CD4-positive, alpha-beta T cell treated with Interleukin-15 for 1 hour (primary cell): Measurements from ENCODE around the gene MYL10.

Experiments used
- DNase-seq: peaks from one replicate; pipeline ENCODE4 v3.0.0-alpha.2; 2020

The MYL10 gene

DNA sequence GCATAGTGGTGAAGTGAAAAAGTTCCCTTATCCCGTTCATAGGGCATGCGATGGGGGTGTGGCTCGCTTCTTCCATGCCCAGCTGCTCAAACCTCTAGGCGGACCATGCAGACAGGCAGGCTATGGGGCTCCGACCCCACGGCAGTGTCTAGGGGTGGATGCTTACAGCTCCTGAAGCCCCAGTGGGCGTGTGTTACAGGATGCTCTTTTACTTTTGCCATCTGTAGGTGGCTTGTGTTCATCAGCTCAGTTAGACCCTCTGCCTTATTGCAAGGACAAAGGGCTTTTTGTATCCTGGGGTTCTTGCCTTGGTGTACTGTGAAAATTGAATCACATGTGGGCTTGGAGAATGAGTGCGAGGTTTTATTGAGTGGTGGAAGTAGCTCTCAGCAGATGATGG is at the start of gene MYL10:
Gene MYL10 (minus strand): TSS at position 126 of the 400 bp plus-strand sequence. CDS start 178 bp downstream, outside the sequence.
- DNase-seq: no peak

DNA sequence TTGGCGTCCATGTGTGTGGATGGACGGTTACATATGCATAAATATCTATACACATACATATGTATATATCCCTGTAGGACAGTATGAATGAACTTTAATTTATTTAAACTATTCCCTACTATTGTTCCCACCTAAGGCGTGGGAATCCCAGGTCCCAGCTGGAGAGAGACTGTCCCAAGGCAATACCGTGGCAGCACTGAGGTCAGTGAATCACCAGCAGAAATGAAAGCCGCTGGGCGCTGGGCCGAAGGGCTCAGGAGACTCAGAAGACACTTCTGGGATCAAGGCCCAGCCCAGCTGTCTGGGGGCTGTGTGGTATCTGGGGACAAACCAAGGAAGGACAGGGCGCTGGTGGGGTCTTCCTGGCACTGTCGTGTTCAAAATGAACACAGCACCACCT is 49.6 kb upstream of the MYL10 start:
- DNase-seq: no peak

DNA sequence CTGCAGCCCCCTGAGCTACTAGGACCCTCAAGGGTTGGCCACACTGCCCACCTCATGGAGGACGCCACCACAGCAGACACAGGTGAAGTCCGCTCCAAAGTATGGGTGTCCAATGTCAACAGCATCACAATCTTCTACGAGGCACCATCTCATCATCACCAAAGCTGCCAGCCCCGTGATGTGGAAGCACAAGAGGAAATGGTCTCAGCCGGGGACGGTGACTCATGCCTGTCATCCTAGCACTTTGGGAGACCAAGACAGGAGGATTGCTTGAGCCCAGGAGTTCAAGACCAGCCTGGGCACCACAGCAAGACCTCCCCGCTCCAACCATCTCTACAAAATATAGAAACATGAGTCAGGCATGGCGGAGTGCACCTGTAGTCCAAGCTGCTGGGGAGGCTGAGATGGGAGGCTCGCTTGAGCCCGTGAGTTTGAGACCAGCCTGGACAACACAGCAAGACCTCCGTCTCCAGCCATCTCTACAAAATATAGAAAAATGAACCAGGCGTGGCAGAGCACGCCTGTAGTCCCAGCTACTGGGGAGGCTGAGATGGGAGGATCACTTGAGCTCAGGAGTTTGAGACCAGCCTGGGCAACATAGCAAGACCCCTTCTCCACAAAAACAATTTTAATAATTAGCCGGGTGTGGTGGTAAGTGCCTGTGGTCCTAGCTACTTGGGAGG is 48.8 kb upstream of the MYL10 start:
- no peak for DNase-seq

DNA sequence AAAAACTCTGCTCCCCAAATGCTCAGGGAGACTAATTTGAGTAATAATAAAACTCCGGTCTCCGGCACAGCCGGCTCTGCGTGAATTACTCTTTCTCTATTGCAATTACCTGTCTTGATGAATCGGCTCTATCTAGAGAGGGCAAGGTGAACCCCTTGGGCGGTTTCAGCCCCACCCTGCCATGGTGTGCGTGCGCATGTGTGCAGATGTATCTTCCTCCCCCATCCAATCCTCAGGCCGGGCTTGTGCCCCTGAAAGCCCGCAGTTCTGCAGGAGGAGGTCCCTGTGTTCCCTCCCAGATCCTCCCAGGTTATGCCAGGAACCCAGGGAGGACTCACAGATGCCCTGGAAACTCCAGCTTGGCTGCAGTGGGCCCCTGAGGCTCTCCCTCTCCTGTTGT is 48.3 kb upstream of the MYL10 start:
- no peak for DNase-seq

DNA sequence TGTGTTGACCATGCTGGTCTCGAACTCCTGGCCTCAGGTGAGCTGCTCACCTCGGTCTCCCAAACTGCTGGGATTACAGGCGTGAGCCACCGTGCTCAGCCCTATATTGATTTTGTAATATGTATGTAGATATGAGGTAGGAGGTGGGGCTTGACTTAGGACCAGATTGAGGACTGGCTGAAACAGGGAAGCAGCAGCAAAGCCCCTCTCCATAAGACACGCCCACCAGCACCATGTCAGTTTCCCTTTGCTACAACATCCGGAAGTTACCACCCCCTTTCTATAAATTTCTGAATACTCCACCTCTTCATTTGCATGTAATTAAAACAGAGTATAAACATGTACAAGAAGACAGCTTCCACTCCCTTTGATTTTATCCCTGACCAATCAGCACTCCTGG is 47.9 kb upstream of the MYL10 start:
- no peak for DNase-seq

DNA sequence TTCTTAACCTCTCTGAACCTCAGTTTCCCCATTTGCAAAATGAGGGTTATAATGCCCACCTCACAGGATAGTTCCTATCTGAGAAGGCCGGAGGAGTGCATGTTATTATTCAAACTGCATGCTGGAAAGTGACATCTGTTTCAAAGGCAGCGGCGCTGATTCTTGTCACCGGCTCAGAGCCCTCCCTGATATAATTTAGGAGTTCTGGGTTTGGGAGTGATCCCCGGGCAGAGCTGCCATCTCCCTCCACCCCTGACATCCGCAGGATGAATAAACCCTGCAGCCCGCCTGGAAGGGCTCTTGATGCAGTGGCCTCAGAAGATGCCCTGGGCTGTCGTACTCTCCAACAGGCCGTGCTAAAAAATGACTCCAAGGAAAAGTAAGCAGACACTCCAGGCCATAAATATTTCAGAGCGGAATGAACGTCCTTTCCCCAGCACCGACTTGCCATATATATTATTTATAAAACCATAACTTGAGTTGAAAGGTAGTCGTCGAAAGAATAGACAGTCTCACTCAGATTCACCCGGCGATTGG is 47.0 kb upstream of the MYL10 start:
- DNase-seq: no peak

DNA sequence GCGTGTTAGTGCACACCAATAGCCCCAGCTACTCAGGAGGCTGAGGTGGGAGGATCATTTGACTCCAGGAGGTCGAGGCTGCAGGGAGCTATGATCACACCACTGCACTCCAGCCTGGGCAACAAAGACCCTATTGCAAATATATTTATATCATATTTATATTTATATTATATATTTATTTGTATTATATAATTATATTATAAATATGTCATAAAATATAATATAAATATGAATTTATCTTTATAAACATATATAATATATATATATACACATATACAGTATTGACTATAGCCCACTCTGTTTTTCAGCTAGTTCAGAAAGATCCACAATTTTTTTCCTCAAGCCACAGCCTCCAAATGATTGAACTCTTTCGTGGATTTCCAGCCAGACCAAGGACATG is 45.3 kb upstream of the MYL10 start:
- no peak for DNase-seq

DNA sequence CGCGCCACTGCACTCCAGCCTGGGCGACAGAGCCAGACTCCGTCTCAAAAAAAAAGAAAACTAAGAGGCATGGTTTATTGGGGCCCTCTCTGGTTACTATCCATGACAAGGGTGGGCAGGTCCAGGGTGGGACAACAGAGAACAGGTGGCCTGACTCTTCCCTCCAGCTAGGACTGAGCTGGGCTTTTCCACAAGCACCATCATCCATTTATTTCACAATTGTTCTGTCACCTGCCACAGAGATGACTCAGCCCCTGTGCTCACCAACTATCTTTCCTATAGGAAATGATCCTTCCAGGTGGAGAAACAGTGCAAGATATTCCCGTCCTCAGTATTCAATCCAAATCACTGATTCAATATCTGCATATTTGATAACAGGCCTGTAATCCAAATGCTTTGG is 44.9 kb upstream of the MYL10 start:
- DNase-seq: no peak

DNA sequence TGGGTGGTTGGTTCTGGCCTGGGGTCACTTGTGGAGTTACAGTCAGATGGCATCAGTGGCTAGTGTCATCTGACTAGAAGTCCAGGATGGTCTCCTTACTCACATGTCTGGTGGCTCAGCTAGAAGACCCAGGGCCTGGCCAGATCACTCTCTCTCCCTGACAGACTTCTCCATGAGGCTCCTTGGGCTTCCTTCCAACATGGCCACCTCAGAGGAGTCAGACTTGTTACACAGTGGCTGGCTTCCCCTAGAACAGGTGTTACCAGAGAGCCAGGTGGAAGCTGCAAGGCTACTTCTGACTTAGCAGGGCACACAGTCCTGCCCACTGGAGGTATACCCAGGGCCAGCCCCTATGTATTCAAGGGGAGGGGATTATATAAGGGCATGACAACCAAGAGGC is 44.2 kb upstream of the MYL10 start:
- no peak for DNase-seq

DNA sequence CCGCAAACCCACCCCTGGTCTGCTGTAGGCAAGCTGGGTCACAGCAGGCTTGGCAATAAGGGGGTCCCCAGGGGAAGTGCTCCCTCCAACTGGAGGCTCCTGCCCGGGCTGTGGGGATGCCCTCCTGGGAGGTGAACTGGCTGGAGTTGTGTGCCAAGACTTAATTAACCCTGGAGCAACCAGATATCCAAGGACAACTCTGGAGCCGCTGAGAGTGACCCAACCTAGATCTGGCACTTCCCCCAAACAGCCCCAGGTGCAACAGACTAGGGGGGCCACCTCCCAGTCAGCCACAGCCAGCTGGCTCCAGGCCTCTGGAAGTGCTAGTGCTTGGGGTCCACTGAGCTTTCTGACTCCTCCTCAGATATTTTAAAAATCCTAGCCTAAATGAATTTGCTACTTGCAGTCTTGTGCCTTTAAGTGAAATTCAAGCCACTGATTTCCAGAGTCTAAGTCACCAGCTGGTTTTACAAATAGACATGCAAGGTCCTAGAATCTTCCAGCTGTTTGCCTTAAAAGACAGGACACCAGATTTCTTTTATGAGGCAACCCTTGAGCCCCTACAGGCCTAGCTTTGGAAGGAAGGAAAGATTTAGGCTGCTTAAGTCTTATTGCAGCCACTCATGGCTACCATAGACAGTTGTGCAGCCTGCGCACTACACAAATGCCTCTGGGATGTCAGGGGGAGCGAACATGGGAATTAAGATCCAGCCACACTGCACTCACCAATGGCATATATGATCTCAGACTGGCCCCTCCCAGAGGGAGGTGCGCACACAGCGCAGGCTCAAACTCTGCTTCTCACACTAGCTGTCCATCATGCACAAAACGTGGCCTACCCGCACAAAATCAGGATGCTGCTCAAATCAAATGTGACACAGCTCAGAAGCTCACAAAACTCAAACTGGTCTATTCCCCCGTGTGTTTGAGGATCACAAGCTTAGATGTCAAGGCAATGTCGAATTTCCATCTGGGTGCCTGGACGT is 42.6 kb upstream of the MYL10 start:
- no peak for DNase-seq

DNA sequence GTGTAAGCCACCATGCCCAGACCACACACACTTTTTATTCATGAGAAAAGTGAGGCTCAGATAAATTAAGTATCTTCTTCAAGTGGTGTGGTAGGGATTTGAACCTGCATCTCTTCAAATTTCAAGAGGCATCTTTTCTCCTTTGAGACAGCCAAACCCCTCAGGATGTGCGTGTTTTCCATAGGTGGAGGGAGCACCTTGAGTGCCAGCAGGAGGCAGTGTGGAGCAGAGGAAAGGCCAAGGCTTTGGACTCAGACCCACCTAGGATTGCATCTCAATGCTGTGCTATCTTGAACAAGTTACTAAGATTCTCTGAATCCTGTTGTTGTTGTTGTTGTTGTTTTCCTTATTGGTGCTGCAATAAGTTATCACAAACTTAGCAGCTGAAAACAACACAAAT is 40.2 kb upstream of the MYL10 start:
- no peak for DNase-seq

DNA sequence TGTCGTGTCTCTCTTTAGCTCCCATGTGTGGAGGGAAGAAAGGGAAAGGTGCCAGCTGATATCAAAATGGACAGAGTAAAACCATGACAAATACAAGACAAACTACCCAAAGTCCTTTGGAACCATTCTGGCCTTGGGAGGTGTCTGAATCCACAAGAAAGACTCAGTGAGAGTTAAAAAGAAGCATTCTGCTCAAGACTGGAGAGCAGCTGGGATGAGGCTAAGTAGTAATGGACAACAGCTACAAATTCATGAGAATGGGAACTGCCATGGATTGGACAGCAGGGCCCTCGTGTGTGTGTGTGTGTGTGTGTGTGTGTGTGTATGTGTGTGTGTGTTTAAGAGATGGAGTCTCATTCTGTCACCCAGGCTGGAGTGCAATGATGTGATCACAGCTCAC is 39.6 kb upstream of the MYL10 start:
- no peak for DNase-seq

DNA sequence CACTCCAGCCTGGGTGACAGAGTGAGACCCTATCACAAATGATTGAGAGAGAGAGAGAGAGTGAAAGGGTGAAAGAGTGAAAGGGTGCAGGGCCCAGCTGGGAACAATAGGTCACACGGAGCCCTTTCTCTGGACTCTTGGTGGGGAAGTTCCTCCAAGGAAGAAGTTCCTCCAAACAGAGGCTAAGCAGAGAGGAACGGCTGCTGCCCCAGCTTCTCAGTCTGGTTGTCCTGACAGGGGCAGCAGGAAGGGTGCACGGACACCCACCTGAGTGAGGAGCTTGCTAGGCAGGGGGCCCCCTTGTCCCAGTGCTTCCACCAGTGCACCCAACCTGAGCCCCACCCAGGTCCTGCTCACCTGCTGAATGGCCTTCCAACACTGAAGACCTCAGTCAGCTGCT is 38.8 kb upstream of the MYL10 start:
- no peak for DNase-seq

DNA sequence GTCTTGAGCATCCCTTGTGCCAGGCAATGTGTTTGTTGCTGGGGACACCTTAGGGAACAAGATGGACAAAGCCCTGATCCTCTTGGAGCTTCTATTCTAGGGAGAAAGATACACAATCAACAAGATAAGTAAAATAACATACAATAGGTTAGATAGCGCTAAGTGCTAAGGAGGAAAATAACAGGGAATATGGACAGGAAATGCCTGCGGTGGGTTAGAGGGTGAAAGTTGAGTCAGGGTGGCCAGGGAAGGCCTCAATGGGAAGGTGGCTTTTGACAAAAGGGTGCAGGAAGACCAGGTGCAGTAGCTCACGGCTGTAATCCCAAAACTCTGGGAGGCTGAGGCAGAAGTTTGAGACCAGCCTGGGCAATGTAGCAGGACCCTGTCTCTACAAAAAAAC is 38.3 kb upstream of the MYL10 start:
- no peak for DNase-seq

DNA sequence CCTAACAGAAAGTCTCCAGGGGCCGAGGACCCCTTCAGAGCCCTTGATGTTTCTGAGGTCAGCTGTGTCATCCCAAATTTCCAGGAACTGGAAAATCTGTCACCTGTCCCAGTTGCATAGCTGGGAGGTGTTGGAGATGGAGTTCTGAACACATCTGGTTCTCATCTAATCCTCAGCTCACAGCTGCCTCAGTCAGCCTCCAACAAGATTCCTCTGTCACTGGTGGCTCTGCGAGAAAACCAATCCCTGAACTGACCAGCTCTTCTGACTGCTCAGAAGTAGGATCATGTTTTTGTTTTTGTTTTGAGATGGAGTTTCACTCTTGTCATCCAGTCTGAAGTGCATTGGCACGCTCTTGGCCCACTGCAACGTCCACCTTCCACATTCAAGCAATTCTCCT is 37.6 kb upstream of the MYL10 start:
- DNase-seq: no peak

DNA sequence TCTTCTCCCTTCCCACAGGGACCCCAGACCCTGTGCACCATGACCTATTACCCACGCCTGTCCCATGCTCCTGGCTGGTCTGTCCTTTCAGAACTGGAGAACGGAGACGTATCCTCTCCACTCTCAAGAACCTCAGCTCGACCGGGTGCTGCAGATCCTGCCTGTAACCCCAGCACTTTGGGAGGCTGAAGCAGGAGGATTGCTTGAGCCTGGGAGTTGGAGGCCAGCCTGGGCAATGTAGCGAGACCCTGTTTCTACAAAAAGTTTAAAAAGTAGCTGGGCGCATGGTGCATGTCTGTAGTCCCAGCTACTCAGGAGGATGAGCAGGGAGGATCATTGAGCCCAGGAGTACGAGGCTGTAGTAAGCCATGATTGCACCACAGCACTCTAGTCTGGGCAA is 37.2 kb upstream of the MYL10 start:
- no peak for DNase-seq

DNA sequence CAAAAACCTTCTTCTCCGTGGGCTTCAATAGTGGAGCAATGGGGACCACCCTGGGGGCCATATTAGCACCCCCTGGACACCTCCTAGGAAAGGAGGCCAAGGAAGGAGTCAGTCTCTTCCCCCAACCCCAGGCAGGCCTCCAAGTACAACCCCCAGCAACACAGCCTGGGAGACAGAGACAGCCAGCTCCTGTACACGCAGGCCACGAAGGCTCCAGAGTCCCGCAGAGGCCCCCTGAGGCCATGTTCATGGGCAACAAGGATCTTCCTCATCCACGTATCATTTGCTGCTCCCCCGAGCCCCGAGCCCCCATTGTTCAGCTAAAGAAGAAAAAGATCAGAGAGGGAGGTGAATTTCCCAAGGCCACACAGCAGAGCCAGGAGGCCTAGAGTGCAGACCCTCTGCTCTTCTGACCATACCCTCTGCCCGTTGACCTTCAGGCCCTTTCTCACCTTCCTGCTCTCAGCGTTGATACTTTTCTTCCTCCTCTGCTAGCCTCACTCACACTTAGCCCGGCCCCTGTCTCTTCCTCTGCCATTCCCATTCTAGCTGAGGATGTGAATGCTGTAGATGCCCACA is 35.9 kb upstream of the MYL10 start:
- no peak for DNase-seq

DNA sequence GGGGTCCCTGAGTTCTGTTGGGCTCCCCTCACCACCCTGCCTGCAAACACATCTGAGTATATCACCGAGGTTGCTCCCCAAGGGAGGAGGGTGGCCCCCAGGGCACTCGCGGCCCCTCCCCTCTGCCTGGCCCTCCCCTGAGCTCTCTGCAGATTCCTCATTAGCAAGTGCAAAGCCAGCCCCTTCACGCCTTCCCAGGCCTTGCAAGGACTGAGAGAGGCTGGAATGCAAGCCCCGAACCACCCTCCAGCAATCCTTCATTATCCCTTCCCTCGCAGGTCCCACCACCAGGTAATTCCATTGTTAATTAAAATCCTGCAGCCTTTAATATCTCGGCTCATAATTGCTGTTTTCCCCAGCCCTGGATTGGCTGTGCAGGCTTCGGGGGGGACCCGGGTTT is 35.3 kb upstream of the MYL10 start:
- DNase-seq: no peak

DNA sequence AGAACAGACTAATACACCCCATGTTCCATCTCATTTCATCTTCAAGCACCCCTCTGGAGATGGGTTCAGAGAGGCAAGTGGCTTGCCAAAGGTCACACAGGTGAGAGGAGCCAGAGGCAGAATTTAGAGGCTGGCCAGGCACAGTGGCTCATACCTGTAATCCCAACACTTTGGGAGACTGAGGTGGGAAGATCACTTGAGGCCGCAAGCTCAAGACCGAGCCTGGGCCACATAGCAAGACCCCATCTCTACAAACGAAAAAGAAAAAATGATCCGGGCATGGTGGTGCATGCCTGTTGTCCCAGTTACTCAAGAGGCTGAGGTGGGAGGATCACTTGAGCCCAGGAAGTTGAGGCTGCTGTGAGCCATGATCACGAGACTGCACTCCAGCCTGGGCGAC is 34.7 kb upstream of the MYL10 start:
- DNase-seq: no peak

DNA sequence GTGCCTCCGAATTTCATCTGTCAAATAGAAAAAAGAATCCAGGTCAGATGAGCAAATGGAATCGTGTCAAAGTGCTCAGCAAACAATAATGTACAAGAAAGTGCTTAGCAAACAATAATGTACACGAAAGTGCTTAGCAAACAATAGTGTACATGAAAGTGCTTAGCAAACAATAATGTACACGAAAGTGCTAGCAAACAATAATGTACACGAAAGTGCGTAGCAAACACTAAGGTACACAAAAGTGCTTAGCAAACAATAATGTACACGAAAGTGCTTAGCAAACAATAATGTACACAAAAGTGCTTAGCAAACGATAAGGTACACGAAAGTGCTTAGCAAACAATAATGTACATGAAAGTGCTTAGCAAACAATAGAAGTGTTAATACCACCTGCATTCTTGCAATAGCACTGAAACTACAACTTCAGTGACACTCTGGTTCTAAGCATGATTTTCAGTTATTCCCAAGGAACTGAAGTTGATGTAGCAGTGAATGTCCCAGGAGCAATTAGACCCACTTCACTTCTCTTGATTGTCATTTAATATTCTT is 33.4 kb upstream of the MYL10 start:
- DNase-seq: no peak

DNA sequence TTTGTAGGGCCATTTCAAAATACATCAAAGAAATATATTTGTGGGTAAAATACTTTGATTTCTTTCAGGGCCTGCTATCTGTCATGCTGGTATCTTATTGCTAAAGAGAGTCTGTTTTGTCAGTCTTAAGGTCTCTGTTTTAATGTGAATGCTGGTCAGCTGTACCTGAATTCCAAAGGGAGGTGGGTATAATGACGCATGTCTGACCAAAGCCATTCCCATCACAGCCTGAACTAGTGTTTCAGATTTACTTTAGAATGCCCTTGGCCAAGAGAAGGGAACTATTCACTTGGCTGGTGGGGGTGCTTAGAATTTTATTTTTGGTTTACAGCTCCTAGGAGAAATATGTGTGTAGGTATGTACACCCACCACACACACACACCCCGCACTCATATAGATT is 30.6 kb upstream of the MYL10 start:
- DNase-seq: no peak

DNA sequence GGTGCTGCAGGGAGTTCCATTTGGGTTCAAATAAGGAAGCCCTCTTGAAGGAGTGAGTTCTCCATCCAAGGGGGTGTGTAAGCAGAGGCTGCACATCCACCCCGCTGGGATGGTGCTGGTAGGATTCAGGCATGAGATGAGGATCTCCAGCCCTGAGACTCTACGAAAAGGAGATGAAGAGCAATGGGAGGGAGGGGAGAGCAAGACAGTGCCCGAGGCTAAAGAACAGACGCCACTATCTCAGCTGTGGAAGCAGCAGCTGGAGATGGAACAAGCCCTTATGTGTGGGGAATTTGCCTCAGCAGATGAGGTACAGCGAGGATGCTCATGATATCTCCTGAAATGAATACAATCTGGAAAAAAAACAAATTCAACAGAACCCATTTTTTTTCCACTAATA is 28.1 kb upstream of the MYL10 start:
- no peak for DNase-seq

DNA sequence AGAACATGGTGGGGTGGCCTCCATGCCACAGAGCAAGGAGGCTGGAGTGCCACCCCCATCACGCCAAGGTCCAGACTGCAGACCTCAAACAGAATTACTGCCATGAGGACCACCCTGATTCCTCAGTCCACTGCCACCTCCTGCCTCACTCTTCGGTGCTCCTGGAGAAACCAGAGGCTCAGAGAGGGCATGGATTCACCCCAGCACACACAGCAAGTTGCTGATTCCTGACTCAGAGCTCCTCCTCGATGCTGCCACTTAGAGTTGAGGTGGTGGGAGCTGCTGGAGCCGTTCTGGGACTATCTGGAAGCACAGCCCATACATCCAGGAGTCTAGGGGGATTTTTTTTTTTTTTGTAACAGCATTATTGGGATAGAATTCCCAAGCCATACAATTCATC is 22.0 kb upstream of the MYL10 start:
- no peak for DNase-seq
